Activated gamma-delta T cell treated with anti-CD3 and anti-CD28 coated beads, Interleukin-2, amount 50 U/mL, for 16 hours (primary cell): Measurements from ENCODE around the gene NCOA1.
"Not testable (repeated sequence)": the region's sequence is repeated elsewhere in the genome, so short reads cannot be mapped to it uniquely, and the experiment has no call there.

ENCODE experiments used
- DNase-seq: peaks from one replicate; pipeline ENCODE4 v3.0.0-alpha.2; 2020; ENCODE audit warnings: low read depth

Gene NCOA1

GRCh38 chr2:24507549-24507948, 16.5 kb downstream of the NCOA1 start:
- DNase-seq: no peak

- no peak for DNase-seq
Observed at GRCh38 chr2:24508878-24509277, 17.8 kb downstream of the NCOA1 start.

GRCh38 chr2:24509425-24509824, 18.4 kb downstream of the NCOA1 start:
- no peak for DNase-seq

- no peak for DNase-seq
Observed at GRCh38 chr2:24509840-24510239, 18.8 kb downstream of the NCOA1 start.

GRCh38 chr2:24510771-24511170, 19.7 kb downstream of the NCOA1 start:
- no peak for DNase-seq

- no peak for DNase-seq
Observed at GRCh38 chr2:24511198-24511597, 20.1 kb downstream of the NCOA1 start.

- no peak for DNase-seq
Observed at GRCh38 chr2:24511894-24512293, 20.8 kb downstream of the NCOA1 start.

GRCh38 chr2:24512404-24512803, 21.4 kb downstream of the NCOA1 start:
- no peak for DNase-seq

- DNase-seq: no peak
Observed at GRCh38 chr2:24512831-24513230, 21.8 kb downstream of the NCOA1 start.

GRCh38 chr2:24513281-24514071, 22.4 kb downstream of the NCOA1 start:
- DNase-seq: no peak

- no peak for DNase-seq
Observed at GRCh38 chr2:24514820-24515219, 23.8 kb downstream of the NCOA1 start.

GRCh38 chr2:24515335-24515734, 24.3 kb downstream of the NCOA1 start:
- DNase-seq: no peak

- DNase-seq: no peak
Observed at GRCh38 chr2:24515831-24516230, 24.8 kb downstream of the NCOA1 start.

GRCh38 chr2:24517247-24517646, 26.2 kb downstream of the NCOA1 start:
- no peak for DNase-seq

GRCh38 chr2:24520175-24520574, 29.1 kb downstream of the NCOA1 start:
- DNase-seq: no peak

GRCh38 chr2:24521162-24521857, 30.3 kb downstream of the NCOA1 start:
- no peak for DNase-seq

- no peak for DNase-seq
Observed at GRCh38 chr2:24521975-24522639, 31.1 kb downstream of the NCOA1 start.

- DNase-seq: no peak
Observed at GRCh38 chr2:24527536-24527935, 36.5 kb downstream of the NCOA1 start.

- DNase-seq: no peak
Observed at GRCh38 chr2:24530796-24531195, 39.7 kb downstream of the NCOA1 start.

- not testable (repeated sequence) for DNase-seq
Observed at GRCh38 chr2:24531610-24532009, 40.6 kb downstream of the NCOA1 start.

GRCh38 chr2:24532057-24532456, 41.0 kb downstream of the NCOA1 start:
- not testable (repeated sequence) for DNase-seq

- DNase-seq: not testable (repeated sequence)
Observed at GRCh38 chr2:24533574-24533973, 42.5 kb downstream of the NCOA1 start.

GRCh38 chr2:24538720-24539119, 47.7 kb downstream of the NCOA1 start:
- no peak for DNase-seq
